NB4 (cell line): ENCODE results near the gene GNG13.

Experiments
- MAX ChIP-seq: IDR thresholded peaks from 2 replicates; pipeline ENCODE4 v1.6.1; 2011; ENCODE audit warnings: low read depth, low read length
- POLR2A ChIP-seq: IDR thresholded peaks from 2 replicates; pipeline ENCODE4 v1.6.1; 2011; ENCODE audit warnings: mild to moderate bottlenecking; ENCODE audit not compliant: insufficient read length; ENCODE audit errors: extremely low read depth
- TF ChIP-seq, protein P1 (sequence below): IDR thresholded peaks from one replicate; pipeline ENCODE4 v1.5.1; 2012; ENCODE audit warnings: low read depth, low read length

- TF ChIP-seq POLR2A, result no peak
- TF ChIP-seq, protein P1, sequence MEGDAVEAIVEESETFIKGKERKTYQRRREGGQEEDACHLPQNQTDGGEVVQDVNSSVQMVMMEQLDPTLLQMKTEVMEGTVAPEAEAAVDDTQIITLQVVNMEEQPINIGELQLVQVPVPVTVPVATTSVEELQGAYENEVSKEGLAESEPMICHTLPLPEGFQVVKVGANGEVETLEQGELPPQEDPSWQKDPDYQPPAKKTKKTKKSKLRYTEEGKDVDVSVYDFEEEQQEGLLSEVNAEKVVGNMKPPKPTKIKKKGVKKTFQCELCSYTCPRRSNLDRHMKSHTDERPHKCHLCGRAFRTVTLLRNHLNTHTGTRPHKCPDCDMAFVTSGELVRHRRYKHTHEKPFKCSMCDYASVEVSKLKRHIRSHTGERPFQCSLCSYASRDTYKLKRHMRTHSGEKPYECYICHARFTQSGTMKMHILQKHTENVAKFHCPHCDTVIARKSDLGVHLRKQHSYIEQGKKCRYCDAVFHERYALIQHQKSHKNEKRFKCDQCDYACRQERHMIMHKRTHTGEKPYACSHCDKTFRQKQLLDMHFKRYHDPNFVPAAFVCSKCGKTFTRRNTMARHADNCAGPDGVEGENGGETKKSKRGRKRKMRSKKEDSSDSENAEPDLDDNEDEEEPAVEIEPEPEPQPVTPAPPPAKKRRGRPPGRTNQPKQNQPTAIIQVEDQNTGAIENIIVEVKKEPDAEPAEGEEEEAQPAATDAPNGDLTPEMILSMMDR, result no peak
- TF ChIP-seq MAX, result no peak
These were observed 26.2 kb downstream of the GNG13 start for GRCh38 chr16:774086-775001.
